ENCODE measurements around the gene ZNF486.
"Not testable (repeated sequence)": the region's sequence is repeated elsewhere in the genome, so short reads cannot be mapped to it uniquely, and the experiment has no call there.

DNA sequence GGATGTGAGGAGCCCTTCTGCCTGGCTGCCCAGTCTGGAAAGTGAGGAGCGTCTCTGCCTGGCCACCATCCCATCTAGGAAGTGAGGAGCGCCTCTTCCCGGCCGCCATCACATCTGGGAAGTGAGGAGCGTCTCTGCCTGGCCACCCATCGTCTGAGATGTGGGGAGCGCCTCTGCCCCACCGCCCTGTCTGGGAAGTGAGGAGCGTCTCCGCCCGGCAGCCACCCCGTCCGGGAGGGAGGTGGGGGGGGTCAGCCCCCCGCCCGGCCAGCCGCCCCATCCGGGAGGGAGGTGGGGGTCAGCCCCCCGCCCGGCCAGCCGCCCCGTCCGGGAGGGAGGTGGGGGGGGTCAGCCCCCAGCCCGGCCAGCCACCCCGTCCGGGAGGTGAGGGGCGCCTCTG, 47.4 kb downstream of the ZNF486 start:
- TF ChIP-seq, protein P1, sequence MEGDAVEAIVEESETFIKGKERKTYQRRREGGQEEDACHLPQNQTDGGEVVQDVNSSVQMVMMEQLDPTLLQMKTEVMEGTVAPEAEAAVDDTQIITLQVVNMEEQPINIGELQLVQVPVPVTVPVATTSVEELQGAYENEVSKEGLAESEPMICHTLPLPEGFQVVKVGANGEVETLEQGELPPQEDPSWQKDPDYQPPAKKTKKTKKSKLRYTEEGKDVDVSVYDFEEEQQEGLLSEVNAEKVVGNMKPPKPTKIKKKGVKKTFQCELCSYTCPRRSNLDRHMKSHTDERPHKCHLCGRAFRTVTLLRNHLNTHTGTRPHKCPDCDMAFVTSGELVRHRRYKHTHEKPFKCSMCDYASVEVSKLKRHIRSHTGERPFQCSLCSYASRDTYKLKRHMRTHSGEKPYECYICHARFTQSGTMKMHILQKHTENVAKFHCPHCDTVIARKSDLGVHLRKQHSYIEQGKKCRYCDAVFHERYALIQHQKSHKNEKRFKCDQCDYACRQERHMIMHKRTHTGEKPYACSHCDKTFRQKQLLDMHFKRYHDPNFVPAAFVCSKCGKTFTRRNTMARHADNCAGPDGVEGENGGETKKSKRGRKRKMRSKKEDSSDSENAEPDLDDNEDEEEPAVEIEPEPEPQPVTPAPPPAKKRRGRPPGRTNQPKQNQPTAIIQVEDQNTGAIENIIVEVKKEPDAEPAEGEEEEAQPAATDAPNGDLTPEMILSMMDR (conservative IDR thresholded peaks at IDR 0.05; ENCODE audit: low read depth in 2 of 2) = not testable (repeated sequence)
- not testable (repeated sequence) for TF ChIP-seq EZH2 (IDR thresholded peaks at IDR 0.05; ENCODE audit: low read depth, unreplicated experiment); CREB1 (CRISPR knock-in tag; IDR thresholded peaks at IDR 0.05; ENCODE audit: low read depth); EZH2phosphoT487 (IDR thresholded peaks at IDR 0.05; ENCODE audit: unreplicated experiment); REST (IDR thresholded peaks at IDR 0.05; ENCODE audit: unreplicated experiment)

All from GM23338 (cell line).